Thoracic aorta (tissue), 2 donors: ENCODE measurements around the gene GFRA1. TPM values are rescaled to one million over a fixed set of nuclear protein-coding genes. Genes with fewer than 3 reads are reported as not detected.

Source experiments
- ATAC-seq: fragments of 150-250 bp; one replicate; pipeline ENCODE4 v1.8.0; 2017; ENCODE audit warnings: low read depth; ENCODE audit not compliant: insufficient number of reproducible peaks, low FRiP score
- DNase-seq: peaks from one replicate; pipeline ENCODE4 v3.0.0-alpha.2; 2020; ENCODE audit warnings: low spot score
- H3K27ac ChIP-seq, 2 donors: fragments of 200-600 bp; sonication (generic); 1 replicate in 1 of 2; 2 replicates in 1 of 2; pipeline ENCODE4 v1.5.1; 2016; ENCODE audit warnings: mild to moderate bottlenecking in 2 of 2, moderate library complexity in 2 of 2
- H3K27me3 ChIP-seq: fragments of 200-600 bp; sonication (generic); replicated peaks from 2 replicates; pipeline ENCODE4 v1.6.0; 2016; ENCODE audit warnings: mild to moderate bottlenecking; ENCODE audit not compliant: insufficient read depth
- H3K36me3 ChIP-seq: fragments of 200-600 bp; sonication (generic); one replicate; pipeline ENCODE4 v1.5.1; 2016
- H3K4me1 ChIP-seq, 2 donors: fragments of 200-600 bp; sonication (generic); 1 replicate in 1 of 2; 2 replicates in 1 of 2; pipeline versions ENCODE4 v1.5.1 to v1.6.0; 2016; ENCODE audit warnings: low read depth in 2 of 2, mild to moderate bottlenecking in 1 of 2; ENCODE audit not compliant: control insufficient read depth in 1 of 2
- H3K4me3 ChIP-seq: fragments of 200-600 bp; sonication (generic); 2 replicates; pipeline ENCODE4 v1.5.1; 2016; ENCODE audit warnings: mild to moderate bottlenecking
- H3K9me3 ChIP-seq: fragments of 200-600 bp; sonication (generic); 2 replicates; pipeline ENCODE4 v1.5.1; 2016
- CTCF ChIP-seq: fragments of 200-600 bp; sonication (generic); IDR thresholded peaks from one replicate; pipeline ENCODE4 v1.5.1; 2019; ENCODE audit warnings: antibody characterized with exemption
- total RNA-seq, 2 donors: library from RNA; depleted of rRNA; stranded (reverse); fragments of >200 nt; gene quantifications; one replicate each; pipeline versions ENCODE4 v1.1.0 to v1.2.3, GENCODE V29; 2016

The GFRA1 gene
- total RNA-seq, 2 donors from 2014 or later: 5.8 to 9.3 TPM

- DNase-seq (no peak), ATAC-seq (no peak)
- no peak for TF ChIP-seq CTCF
- Histone ChIP-seq H3K4me3 (no peak overlapping the region), H3K27ac (no peak overlapping the region), H3K4me1 (no peaks in the 10 kb centered on the region), H3K36me3 (no peaks in the 10 kb centered on the region), H3K9me3 (no peaks in the 10 kb centered on the region), H3K27me3 (no peaks in the 10 kb centered on the region)
Observed at GRCh38 chr10:116281775-116282174, 8.8 kb upstream of the GFRA1 start.

- Histone ChIP-seq H3K4me3 (no peak overlapping the region), H3K9me3 (no peaks in the 10 kb centered on the region), H3K4me1 (peaks cover 0 to 9% of the 10 kb centered on the region in 2 donors), H3K27ac (no peak overlapping the region), H3K36me3 (no peaks in the 10 kb centered on the region), H3K27me3 (no peaks in the 10 kb centered on the region)
- TF ChIP-seq CTCF: no peak
- DNase-seq: no peak
- no peak for ATAC-seq
Observed at GRCh38 chr10:116278846-116279245, 5.8 kb upstream of the GFRA1 start.

- H3K9me3 ChIP-seq: no peaks in the 10 kb centered on the region
Observed at GRCh38 chr10:116276981-116277380, 4.0 kb upstream of the GFRA1 start.

GRCh38 chr10:116274064-116274904 is 1.3 kb upstream of the GFRA1 start:
- H3K27me3 ChIP-seq: no peaks in the 10 kb centered on the region
- no peak for TF ChIP-seq CTCF
- DNase-seq: no peak
- H3K27ac ChIP-seq: no peak overlapping the region
- no peak for ATAC-seq
- H3K9me3 ChIP-seq: no peaks in the 10 kb centered on the region
- H3K4me1 ChIP-seq: peaks cover 0 to 14% of the 10 kb centered on the region in 2 donors
- H3K4me3 ChIP-seq: peak overlapping the region; percentile 77
- H3K36me3 ChIP-seq: no peaks in the 10 kb centered on the region

More at GRCh38 chr10:116276981-116277380, 4.0 kb upstream of the GFRA1 start:
- Histone ChIP-seq H3K36me3 (no peaks in the 10 kb centered on the region), H3K27me3 (no peaks in the 10 kb centered on the region), H3K27ac (no peak overlapping the region), H3K4me3 (no peak overlapping the region), H3K4me1 (peaks cover 0 to 14% of the 10 kb centered on the region in 2 donors)
- DNase-seq (no peak), ATAC-seq (no peak)
- TF ChIP-seq CTCF: no peak

- H3K27me3 ChIP-seq: no peaks in the 10 kb centered on the region
Observed at GRCh38 chr10:116271593-116272439, 1.2 kb downstream of the GFRA1 start.

More at GRCh38 chr10:116271593-116272439, 1.2 kb downstream of the GFRA1 start:
- ATAC-seq (no peak), DNase-seq (no peak)
- H3K4me1 ChIP-seq: peaks cover 0 to 14% of the 10 kb centered on the region in 2 donors
- no peak for TF ChIP-seq CTCF
- H3K27ac ChIP-seq: no peak overlapping the region
- no peaks in the 10 kb centered on the region for H3K36me3 ChIP-seq
- no peaks in the 10 kb centered on the region for H3K9me3 ChIP-seq
- peak overlapping the region; percentile 77 for H3K4me3 ChIP-seq
